GM18505 (cell line): ENCODE data around the gene GPX2.

Experiments
- ATAC-seq: cut with Tn5 transposase; IDR thresholded peaks from one replicate; pipeline ENCODE4 v1.9.1; 2021; ENCODE audit not compliant: unreplicated experiment
- POLR2A ChIP-seq: IDR thresholded peaks from 4 replicates; pipeline ENCODE4 v1.6.1; 2011; ENCODE audit warnings: borderline replicate concordance; ENCODE audit not compliant: insufficient read depth, insufficient read length; ENCODE audit errors: extremely low read depth

The GPX2 gene

DNA sequence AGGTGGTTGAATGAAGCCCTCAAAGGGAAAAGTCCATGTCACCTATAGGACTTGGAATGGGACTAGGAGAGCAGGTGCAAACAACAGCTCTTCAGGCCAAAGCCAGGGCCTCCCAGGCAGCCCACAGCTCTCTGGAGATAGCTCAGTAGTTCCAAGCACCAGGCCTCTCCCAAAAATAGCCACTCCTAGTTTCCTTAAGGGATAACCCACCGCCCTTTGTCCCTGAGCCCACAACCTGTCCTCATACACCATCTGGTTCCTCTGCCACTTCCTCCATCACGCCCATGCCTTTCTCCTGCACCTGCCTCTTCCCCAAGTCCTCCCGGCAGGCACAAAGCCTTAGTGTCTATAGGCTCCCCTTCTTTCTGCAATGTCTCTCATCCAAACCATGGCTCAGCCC lies 27.5 kb upstream of the GPX2 start:
- no peak for ATAC-seq
- TF ChIP-seq POLR2A = no peak

DNA sequence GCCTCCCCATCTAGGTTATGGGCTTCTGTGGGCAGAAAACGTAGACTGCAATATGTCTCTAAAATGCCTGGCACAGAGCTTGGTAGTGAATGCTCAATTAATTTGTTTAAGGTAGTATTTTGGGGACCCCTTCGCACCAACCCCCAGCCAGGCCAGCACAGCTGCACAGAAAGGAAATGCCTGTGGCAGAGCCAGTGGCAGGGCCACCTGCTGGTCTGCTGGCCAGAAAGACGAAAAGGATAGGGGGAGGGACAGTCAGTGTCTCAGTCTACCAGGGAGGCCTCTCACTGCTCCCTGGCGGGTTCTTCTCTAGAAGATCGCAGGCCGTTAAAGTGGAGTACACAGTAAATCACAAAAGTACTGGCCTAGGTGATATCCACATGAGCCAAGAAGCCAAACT lies 26.1 kb upstream of the GPX2 start:
- no peak for ATAC-seq
- TF ChIP-seq POLR2A = no peak

DNA sequence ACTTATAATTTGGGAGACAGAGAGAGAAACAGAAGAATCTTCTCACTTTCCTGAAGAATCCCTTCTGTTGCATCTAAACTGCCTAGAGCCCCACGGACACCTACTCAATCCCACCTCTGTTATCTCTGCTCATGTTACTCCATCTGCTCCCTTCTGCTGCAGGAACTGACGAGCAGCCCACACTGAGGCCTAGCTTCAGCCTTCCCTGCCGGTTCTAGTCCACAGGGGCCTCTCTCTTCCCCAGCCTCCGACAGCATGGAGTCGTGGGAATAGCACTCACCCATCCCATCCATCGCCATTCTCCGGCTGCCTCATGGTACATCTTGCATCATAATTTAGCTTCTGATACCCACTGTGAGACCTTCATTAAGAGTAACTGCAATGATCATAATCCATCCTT lies 25.6 kb upstream of the GPX2 start:
- ATAC-seq = no peak

DNA sequence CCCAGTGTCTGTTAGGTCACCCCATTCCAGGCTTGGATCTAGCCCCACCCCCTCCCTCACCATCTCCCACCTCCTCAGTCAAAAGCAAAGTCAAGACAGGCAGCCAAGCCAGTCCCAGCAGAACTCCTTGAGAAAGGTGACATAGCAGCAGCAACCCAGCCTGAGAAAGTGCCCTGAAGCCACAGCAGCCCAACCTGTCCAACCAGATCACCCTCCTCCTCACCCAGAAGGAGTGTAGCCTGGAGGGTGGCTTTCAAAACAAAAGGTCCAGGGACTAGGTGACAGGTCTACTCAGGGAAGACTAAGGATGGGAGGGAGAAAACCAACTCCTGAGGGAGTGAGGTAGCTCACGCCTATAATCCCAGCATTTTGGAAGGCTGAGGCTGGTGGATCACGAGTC lies 24.4 kb upstream of the GPX2 start:
- TF ChIP-seq POLR2A = no peak
- ATAC-seq = no peak

More for the DNA sequence above, 25.6 kb upstream of the GPX2 start:
- no peak for TF ChIP-seq POLR2A

DNA sequence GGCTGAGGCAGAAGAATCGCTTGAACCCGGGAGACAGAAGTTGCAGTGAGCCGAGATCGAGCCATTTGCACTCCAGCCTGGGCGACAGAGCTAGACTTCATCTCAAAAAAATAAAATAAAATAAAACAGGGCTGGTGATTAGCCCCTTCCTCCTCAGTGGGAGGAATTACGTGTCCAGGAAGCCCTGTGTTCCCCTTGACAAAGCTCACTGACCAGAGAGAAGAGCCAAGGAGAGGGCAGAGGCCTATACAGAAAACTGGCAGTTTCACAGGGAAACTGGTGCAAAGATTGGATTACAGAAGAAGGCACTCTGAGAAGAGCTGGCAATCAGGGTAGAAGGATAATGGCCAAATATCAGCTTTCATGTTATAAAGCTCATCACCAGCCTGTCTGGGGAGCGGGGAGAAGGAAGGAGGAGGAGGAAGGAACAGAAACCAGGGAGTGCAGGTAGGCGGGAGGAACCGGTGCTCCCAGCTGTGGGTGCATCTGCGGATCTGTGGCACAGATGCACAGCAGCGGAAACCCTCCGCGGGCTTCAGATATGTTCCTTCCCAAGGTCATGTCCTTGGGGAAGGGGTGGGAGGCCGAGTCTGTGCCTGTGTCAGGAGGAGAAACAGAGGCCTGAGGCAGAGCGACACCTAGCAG lies 22.9 kb upstream of the GPX2 start:
- ATAC-seq = no peak
- TF ChIP-seq POLR2A = no peak

DNA sequence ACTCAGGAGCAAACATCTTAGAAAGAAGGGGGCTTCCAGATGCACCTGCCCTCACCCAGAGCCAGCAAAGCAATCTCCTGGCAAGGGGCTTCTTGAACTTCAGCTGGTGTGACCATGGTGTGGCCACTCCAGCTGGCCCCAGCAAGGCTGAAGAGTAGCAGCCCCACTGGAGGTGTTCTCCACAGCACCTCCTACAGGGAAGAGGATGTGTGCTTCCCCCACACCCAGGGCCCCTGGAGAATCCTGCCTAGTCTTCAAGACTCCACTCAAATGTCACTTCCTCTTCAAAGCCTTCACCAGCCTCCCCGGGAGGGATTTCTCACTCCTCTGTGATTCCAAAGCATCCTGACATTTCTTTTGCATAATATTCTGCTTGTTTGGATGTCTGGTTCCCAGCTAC lies 21.1 kb upstream of the GPX2 start:
- ATAC-seq = no peak
- no peak for TF ChIP-seq POLR2A

DNA sequence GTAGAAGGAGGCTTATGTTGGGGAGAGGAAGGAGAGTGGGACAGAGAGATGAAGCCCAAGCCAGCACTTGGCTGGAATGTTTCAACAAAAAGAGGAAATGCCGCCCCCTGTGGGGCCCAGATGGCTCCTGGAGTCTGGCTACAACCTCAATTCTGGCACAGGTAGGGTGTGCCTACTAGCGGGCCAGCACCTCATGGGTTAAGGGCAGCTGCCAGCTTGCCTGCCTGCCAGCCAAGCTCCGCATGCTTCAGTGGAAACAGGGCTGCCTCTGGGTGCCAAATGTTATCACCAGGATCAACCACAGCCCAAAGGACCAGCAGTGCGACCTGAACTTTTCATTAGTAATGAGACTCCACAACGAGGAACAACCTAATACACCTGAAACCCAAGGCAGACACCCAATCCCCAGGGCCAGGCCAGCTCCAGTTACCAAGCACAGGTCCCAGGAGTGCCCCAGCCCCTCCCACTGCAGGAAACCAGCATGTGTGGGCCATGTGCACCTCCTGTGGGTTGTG lies 18.3 kb upstream of the GPX2 start:
- TF ChIP-seq POLR2A = no peak
- ATAC-seq = no peak

DNA sequence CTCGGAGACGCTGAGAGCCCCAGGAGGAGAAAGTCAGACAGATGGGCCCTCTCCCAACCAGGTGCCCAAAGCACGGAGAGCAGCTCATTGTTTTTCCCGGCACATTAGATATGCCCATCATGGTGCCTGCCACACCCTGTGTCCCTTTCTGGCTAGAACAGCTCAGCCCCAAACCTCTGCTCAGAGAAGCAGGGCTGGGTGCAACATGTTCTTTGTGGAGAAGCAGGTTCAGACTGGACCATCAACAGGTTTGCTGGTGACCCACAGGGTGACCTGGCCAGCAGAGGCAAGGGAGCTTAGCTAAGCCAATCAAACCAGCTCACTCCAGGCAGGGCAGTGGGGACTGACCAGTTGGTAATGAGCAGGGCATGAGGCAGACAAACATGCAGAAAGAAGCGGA lies 16.2 kb upstream of the GPX2 start:
- no peak for ATAC-seq
- TF ChIP-seq POLR2A = no peak

DNA sequence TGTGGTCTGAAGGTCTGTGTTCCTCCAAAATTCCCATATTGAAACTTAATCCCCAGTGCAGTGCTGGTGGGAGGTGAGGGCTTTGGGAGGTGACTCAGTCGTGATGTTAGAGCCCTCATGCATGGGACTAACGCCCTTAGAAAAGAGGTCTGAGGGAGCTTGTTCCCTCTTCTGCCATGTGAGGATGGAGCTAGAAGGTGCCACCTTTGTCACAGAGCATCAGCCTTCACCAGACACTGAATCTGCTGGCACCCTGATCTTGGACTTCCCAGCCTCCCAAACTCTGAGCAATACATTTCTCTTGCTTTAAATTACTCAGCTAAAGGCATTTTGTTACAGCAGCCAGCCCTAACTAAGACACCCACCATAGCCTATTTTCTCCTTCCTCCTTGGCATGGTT lies 15.7 kb upstream of the GPX2 start:
- ATAC-seq = no peak
- no peak for TF ChIP-seq POLR2A

DNA sequence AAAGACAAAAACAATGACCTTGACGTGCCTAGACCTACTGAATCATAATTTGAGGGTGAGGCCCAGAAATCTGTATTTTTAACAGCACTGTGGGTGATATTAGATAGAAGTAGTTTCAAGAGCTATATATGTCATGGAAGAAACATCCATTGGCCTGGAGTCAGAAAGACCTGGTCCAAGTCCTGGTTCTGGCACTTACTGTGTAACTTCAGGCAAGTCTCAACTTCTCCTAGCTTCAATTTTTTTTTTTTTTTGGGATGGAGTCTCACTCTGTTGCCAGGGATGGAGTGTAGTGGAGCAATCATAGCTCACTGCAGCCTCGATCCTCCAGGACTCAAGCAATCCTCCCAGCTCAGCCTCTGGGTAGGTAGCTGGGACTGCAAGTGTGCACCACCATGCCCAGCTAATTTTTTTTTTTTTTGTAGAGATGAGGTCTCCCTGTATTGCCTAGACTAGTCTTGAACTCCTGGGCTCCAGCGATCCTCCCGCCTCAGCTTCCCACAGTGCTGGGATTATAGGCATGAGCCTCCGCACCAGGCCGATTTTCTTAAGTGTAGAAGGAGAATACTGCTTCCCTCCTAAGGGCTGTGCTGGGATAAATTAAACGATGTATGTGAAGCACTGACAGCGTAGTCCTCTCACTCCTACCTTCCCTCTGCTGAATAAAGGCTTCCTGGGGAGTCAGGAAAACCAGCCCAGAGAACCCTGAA lies 14.3 kb upstream of the GPX2 start:
- no peak for ATAC-seq
- no peak for TF ChIP-seq POLR2A

DNA sequence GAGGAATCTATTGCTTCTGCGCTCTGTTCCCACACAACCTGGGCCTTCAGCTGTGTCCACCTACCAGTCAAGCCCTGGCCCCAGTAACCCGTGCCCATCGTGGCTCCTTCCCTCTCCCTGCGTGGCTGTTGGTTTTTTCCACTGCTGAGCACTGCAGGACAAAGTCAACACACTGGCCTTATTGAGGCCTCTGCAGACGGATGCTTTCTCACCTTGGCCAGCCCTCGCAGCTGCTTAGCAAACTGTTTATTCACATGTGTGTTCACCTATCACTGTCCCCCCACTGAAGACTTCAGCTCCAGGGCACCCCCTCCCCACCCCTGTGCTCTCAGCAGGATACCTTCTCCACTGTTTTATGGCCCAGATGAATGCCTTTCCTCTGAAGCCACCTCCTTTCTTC lies 12.8 kb upstream of the GPX2 start:
- no peak for TF ChIP-seq POLR2A
- ATAC-seq = no peak

DNA sequence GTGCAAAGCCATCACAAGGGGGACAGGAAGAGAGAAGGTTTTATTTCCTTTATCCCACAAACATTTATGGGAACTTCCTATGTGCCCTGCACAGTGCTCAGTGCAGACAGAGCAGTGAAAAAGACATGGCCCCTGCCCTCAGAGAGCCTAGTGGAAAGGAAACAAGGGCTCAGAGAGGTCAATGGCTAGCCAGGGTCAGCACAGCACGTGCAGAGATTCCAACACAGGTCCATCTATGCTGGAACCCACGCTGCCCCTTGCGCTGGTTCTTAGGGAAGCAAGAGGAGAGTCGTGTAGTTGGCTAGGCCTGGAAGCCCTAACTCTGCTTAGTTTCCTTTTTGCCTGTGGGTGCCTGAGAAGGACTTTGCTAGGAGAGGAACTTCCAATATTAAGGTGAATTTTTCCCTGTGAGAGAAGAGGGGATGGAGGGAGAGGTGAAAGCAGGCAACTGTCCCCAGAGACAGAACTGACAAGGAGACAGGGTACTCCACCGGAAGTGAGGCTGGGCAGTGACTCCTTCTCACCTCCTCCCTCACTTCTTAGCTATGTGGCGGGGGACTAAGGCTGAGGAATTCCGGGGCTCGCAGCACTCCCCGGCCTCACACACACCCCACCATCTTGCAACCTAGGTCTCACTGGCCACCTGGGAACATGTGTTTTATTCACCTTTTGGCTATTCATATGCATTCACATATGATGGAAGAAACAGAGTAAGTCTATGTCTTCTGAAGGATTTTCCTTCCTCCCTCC lies 12.1 kb upstream of the GPX2 start:
- TF ChIP-seq POLR2A = no peak
- no peak for ATAC-seq

DNA sequence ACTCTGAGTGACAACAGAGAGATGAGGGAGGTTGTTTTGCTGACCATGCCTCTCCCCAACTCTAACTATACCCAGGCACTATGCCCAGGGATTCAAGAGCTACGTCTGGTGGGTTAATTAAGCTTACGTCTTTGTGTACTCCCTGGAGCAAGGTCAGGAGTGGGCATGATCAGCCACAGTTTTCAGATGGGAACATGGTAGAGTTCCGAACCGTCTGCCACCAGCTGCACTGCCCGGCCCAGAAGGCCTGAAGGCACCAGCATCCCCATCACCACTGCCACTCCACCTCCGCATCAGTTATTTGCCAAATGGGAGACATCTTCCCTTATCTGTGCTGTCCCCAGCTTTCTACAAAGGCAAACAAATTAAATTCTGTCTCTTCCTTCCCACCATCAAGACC lies 11.1 kb upstream of the GPX2 start:
- no peak for ATAC-seq
- no peak for TF ChIP-seq POLR2A

DNA sequence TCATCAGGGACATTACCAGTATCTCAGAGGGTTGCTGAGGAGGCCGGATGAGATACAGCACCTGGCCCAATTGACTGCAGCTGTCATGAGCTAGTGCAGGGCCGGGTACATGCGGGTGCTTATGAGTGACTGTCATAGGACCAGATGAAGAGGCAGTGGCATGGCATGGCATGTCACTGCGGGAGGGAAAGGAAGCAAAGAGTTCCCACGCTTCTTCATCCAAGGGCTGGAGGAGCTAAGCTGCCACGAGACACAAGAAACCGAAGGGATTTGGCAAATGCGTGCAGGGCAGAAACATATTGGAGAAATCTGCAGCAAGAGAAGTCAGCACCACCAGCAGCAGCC lies 10.7 kb upstream of the GPX2 start:
- ATAC-seq = no peak
- TF ChIP-seq POLR2A = no peak
